GM12892 (cell line): ENCODE data around the gene SF3B4.

Source experiments
- POLR2AphosphoS5 ChIP-seq: IDR thresholded peaks from 2 replicates; pipeline ENCODE4 v1.6.1; 2011; ENCODE audit warnings: low read depth, low read length, control low read depth
- TAF1 ChIP-seq: IDR thresholded peaks from 2 replicates; pipeline ENCODE4 v1.6.1; 2011; ENCODE audit warnings: low read depth, mild to moderate bottlenecking, control low read depth, low read length, borderline replicate concordance

DNA sequence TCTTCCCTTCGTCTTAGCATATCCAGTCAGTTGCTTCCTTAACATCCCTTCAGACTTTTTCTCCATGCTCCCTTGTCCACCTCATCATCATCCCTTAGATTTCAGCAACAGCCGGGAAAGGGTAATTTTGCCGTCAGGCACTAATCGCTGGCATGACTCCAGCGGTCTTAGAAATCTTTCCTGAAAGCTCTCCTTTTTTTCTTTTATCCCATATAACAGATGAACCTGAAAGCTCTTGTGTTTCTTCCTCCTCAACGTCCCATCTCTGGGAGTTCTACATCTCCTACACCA lies 38.7 kb downstream of the SF3B4 start:
- TF ChIP-seq TAF1 (no peak), POLR2AphosphoS5 (no peak)
